Measurements from ENCODE around the gene ABHD3. TPM values are rescaled to one million over a fixed set of nuclear protein-coding genes. Genes with fewer than 3 reads are reported as not detected.

Gene ABHD3, protein sequence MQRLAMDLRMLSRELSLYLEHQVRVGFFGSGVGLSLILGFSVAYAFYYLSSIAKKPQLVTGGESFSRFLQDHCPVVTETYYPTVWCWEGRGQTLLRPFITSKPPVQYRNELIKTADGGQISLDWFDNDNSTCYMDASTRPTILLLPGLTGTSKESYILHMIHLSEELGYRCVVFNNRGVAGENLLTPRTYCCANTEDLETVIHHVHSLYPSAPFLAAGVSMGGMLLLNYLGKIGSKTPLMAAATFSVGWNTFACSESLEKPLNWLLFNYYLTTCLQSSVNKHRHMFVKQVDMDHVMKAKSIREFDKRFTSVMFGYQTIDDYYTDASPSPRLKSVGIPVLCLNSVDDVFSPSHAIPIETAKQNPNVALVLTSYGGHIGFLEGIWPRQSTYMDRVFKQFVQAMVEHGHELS
- 7.6 and 10.9 TPM in 2 replicates for total RNA-seq

DNA sequence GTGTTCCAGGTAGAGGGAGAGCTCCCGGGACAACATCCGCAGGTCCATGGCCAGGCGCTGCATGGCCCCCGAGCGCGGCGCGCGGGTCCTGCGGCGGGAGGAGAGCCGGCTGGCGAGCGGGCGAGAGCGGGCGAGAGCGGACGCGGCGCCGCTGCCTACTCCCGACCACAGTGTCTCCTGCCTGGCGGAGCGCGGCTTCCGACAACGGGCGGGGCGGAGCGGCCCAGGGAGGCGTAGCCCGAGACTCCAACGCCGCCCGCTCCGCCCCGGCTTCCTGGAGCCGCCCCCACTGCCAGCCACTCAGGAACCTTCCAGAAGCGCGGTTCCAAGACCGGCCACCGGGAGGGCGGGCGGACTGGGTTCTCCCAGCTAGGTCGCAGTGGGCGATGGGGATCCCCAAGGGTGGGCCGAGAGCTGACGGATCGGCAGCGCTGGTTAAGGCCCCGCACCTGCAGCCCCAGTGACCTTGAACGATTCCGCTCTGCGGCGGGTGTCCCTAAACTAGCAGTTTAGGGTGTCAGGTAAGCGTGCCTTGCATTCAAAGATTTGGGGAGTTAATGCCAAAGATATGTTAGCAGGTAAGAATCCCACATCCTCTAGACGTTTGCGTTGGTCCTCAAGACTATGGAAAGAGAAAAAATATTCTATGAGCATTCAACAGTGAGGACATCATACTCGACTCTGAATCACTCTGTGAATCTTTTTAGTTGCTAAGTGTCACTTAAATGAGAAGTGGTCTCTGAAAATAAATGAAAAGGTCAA lies at the start of gene ABHD3:
Gene ABHD3, minus strand, starts transcription at position 172 of the 762 bp plus-strand sequence. Its CDS starts 109 bp downstream, at position 63.

DNA sequence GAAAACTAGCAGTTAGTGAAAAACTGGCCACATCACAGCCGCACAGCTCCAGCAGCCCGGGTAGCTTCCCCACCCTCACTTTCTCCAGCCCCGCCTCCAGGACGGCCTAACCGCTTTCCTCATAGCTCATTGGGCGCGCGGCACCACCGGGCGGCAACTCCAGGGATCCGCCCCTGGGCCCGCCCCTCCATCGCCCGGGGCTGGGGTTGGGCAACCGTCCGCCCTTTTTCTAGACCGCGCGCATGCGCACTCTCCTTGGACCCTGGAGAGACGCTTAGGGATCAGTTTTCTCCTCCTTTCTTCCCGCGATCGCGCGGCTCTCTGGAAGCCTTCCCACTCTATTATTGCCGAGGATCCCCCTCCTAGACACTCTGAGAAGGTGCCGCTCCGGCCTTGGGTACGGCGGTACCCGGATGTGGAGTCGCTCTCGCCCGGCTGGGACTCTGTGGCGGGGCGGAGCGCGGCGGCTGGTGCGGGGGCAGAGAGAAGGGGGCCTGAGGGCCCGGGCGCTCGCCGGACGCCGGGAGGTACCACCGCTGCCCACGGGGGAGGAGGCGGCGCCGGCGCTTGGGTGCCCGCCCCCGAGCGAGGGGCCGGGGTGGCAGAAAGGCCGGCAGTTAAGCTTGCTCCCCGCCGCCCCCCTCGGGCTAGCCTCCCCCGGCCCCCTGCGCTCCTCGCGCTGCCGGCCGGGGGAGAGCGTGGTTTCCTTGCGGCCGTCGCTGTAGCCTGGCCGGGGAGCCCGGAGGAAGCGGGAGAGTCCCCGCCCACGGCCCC lies 36.2 kb upstream of the ABHD3 start, which contains the start of gene MIB1:
Gene MIB1, plus strand, starts transcription at position 255 of the 774 bp plus-strand sequence. CDS start 792 bp downstream, outside the sequence.

DNA sequence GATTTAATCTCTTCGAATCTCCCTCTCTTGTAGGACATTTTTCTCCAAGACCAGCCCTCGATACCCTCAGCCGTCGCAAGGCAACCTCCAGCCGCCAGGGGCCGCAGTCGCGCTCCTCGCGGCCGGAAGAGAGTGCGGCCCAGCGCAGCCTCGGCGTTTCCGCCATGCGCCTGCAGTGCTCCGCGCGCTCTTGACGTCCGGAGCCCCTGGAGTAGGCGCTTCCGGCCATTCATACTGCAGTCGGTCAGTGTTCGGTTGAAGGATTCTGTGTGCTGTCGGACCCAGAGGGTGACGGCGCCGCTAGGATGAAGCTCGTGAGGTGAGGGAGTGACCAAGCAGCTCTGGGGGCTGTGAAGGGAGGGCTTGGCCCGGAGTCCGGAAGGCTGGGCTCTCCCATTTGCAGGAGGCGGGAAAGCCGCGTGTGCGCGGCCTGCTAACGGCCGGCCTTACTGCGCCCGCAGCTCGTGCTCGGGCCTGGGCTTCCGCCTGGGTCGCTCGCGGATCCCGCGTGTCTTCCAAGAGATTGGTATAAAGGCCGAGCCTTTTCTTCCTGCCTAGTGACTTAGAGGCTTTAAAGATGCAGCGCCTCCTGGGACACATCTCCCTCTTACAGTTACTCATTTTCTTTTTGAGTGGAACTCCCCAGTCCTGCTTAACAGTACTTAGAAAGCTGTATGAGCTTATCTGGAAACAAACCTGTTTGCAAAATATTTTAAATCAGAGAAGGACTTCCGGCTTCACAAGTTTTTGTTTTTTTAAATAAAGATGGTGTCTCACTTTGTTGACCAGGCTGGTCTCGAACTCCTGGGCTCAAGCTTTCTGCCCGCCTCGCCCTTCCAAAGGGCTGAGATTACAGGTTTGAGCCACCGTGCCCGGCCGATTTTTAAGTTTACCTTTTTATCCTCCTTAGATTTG lies 92.2 kb downstream of the ABHD3 start, which contains the start of gene SNRPD1:
Gene SNRPD1, plus strand, starts transcription at position 190 of the 915 bp plus-strand sequence. Its CDS starts 116 bp downstream, at position 306.

Other genes starting within 250 kb of the ABHD3 start
- 9.8 and 18.0 TPM in 2 replicates for gene ESCO1, start 104.1 kb downstream of the ABHD3 start, total RNA-seq
- 11.8 and 30.9 TPM in 2 replicates for gene SNRPD1, start 92.5 kb downstream of the ABHD3 start, total RNA-seq
- gene MIB1, start 36.0 kb upstream of the ABHD3 start, total RNA-seq, result 64.6 and 83.2 TPM in 2 replicates

Measured in regular cardiac myocyte (primary cell).